Loucy (cell line): Measurements from ENCODE around the gene WBP11.
"Not testable (repeated sequence)": the region's sequence is repeated elsewhere in the genome, so short reads cannot be mapped to it uniquely, and the experiment has no call there.

Experiments
- CTCF ChIP-seq: fragments of 200-600 bp; sonication (generic); conservative IDR thresholded peaks from 2 replicates; pipeline ENCODE4 v1.5.1; 2014; ENCODE audit warnings: mild to moderate bottlenecking, antibody characterized with exemption, low read length
- EZH2phosphoT487 ChIP-seq: fragments of 200-600 bp; IDR thresholded peaks from 2 replicates; pipeline ENCODE4 v1.6.1; 2018; ENCODE audit warnings: antibody characterized with exemption, mild to moderate bottlenecking, moderate library complexity, borderline replicate concordance

- TF ChIP-seq CTCF, EZH2phosphoT487: not testable (repeated sequence)
Observed at GRCh38 chr12:14766020-14766419, 37.3 kb downstream of the WBP11 start.
